Measurements from ENCODE around the gene EPYC.

EPYC gene

GRCh38 chr12:91017043-91017442 is 12.3 kb upstream of the EPYC start:
- no peak for TF ChIP-seq ARNTL (CRISPR knock-in tag; IDR thresholded peaks at IDR 0.05; ENCODE audit: borderline replicate concordance, low read depth)
- TF ChIP-seq CSRNP3 (CRISPR knock-in tag; IDR thresholded peaks at IDR 0.05): no peak
- TF ChIP-seq CREB5 (CRISPR knock-in tag; IDR thresholded peaks at IDR 0.05; ENCODE audit: low read depth): no peak
- TF ChIP-seq TOX (CRISPR knock-in tag; IDR thresholded peaks at IDR 0.05; ENCODE audit: borderline replicate concordance): no peak
- TF ChIP-seq ZC3H10 (CRISPR knock-in tag; IDR thresholded peaks at IDR 0.05): no peak

GRCh38 chr12:91009319-91009950 is 4.7 kb upstream of the EPYC start:
- TF ChIP-seq CSRNP3 (CRISPR knock-in tag; IDR thresholded peaks at IDR 0.05) (no peak), RARB (CRISPR knock-in tag; IDR thresholded peaks at IDR 0.05) (no peak), TOX (CRISPR knock-in tag; IDR thresholded peaks at IDR 0.05; ENCODE audit: borderline replicate concordance) (peak; percentile 45; the same call in 1 of the 2 replicates)
- ATAC-seq: peak; percentile 86

More at GRCh38 chr12:91017043-91017442, 12.3 kb upstream of the EPYC start:
- ATAC-seq: no peak

- TF ChIP-seq TSHZ2 (CRISPR knock-in tag; IDR thresholded peaks at IDR 0.05) (no peak), BACH2 (CRISPR knock-in tag; IDR thresholded peaks at IDR 0.05; ENCODE audit: borderline replicate concordance) (no peak), GLIS3 (CRISPR knock-in tag; IDR thresholded peaks at IDR 0.05) (no peak)
- no peak for ATAC-seq
Measured at GRCh38 chr12:91007531-91008290, 2.9 kb upstream of the EPYC start.

- no peak for ATAC-seq
- no peak for TF ChIP-seq TOX (CRISPR knock-in tag; IDR thresholded peaks at IDR 0.05; ENCODE audit: borderline replicate concordance)
- no peak for TF ChIP-seq ZC3H10 (CRISPR knock-in tag; IDR thresholded peaks at IDR 0.05)
- TF ChIP-seq TSHZ2 (CRISPR knock-in tag; IDR thresholded peaks at IDR 0.05): no peak
Measured at GRCh38 chr12:91003737-91004136, 1.0 kb downstream of the EPYC start.

GRCh38 chr12:91001306-91001705 is 3.5 kb downstream of the EPYC start:
- no peak; the same call in 2 of the 3 replicates for ATAC-seq
- TF ChIP-seq ZNF8 (CRISPR knock-in tag; IDR thresholded peaks at IDR 0.05): no peak
- TF ChIP-seq TCF4 (CRISPR knock-in tag; IDR thresholded peaks at IDR 0.05; ENCODE audit: borderline replicate concordance): no peak
- no peak for TF ChIP-seq POU6F1 (CRISPR knock-in tag; IDR thresholded peaks at IDR 0.05; ENCODE audit: borderline replicate concordance, low read depth)
- peak; percentile 81 for TF ChIP-seq ISL1 (CRISPR knock-in tag; IDR thresholded peaks at IDR 0.05)
- TF ChIP-seq PATZ1 (CRISPR knock-in tag; IDR thresholded peaks at IDR 0.05; ENCODE audit: borderline replicate concordance): no peak

Data from SK-N-SH treated with all-trans-retinoic acid at 6 μM for 48 hours (cell line).